SH-SY5Y (cell line): Measurements from ENCODE around the gene FBXO10.

Source experiments
- GATA2 ChIP-seq: IDR thresholded peaks from 2 replicates; pipeline ENCODE4 v1.6.1; 2011; ENCODE audit warnings: mild to moderate bottlenecking, low read depth, low read length
- GATA3 ChIP-seq: IDR thresholded peaks from 2 replicates; pipeline ENCODE4 v1.6.1; 2011; ENCODE audit warnings: low read depth, mild to moderate bottlenecking, low read length, moderate library complexity

DNA sequence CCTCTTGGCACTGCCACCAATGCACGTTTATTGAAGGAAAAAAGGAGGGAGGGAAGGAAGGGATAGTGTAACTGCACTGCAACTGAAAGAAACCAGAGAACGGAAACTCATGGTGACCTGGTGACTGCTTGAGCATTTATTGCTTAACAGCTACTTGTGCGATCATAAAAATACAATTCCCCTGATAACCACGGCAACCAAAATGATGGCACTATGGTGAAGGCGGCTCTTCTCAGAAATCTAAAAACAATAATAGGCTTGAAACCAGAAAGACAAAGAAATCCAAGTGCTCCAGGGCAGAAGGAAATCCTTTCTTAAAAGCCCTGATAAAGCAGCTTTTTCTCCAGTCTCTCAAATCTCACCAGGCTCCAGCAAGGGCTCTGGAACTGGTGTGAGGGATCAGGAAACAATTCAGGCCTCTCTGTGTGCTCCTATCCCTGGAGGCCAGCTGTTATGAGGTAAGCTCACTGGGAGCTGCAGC is 1.9 kb downstream of the FBXO10 start:
- TF ChIP-seq GATA2 (no peak), GATA3 (no peak)
